SK-N-SH treated with all-trans-retinoic acid at 6 μM for 48 hours (cell line): ENCODE data around the gene MBTD1.

Experiments used
- ATAC-seq: fragments of 200-7000 bp; cut with Tn5 transposase; 3 replicates; pipeline ENCODE4 v1.9.1; 2020; ENCODE audit warnings: mild to moderate bottlenecking, moderate library complexity
- CSDC2 ChIP-seq: fragments of 250-450 bp; sonication (Bioruptor Pico); IDR thresholded peaks from 2 replicates; pipeline ENCODE4 v1.5.0; 2020; ENCODE audit warnings: mild to moderate bottlenecking, moderate library complexity
- ESRRG ChIP-seq: fragments of 250-450 bp; sonication (Bioruptor Pico); IDR thresholded peaks from 2 replicates; pipeline ENCODE4 v1.6.1; 2021; ENCODE audit warnings: mild to moderate bottlenecking
- ISL1 ChIP-seq: fragments of 250-450 bp; sonication (Bioruptor Pico); IDR thresholded peaks from 2 replicates; pipeline ENCODE4 v2.1.2; 2022; ENCODE audit warnings: mild to moderate bottlenecking, moderate library complexity
- OSR1 ChIP-seq: fragments of 250-450 bp; sonication (Bioruptor Pico); IDR thresholded peaks from 2 replicates; pipeline ENCODE4 v1.8.0; 2022; ENCODE audit warnings: moderate library complexity, mild to moderate bottlenecking, inconsistent platforms
- POU6F1 ChIP-seq: fragments of 250-450 bp; sonication (Bioruptor Pico); IDR thresholded peaks from 2 replicates; pipeline ENCODE4 v1.8.0; 2021; ENCODE audit warnings: low read depth, mild to moderate bottlenecking, moderate library complexity, borderline replicate concordance
- PPARA ChIP-seq: fragments of 250-450 bp; sonication (Bioruptor Pico); IDR thresholded peaks from 2 replicates; pipeline ENCODE4 v1.5.0; 2020; ENCODE audit warnings: mild to moderate bottlenecking, borderline replicate concordance
- RARB ChIP-seq: fragments of 250-450 bp; sonication (Bioruptor Pico); IDR thresholded peaks from 2 replicates; pipeline ENCODE4 v1.8.0; 2021; ENCODE audit warnings: mild to moderate bottlenecking, moderate library complexity
- TCF4 ChIP-seq: fragments of 250-450 bp; sonication (Bioruptor Pico); IDR thresholded peaks from 2 replicates; pipeline ENCODE4 v1.8.0; 2021; ENCODE audit warnings: mild to moderate bottlenecking, moderate library complexity, borderline replicate concordance
- TOX ChIP-seq: fragments of 250-450 bp; sonication (Bioruptor Pico); IDR thresholded peaks from 2 replicates; pipeline ENCODE4 v1.8.0; 2021; ENCODE audit warnings: mild to moderate bottlenecking, moderate library complexity, borderline replicate concordance
- ZC3H10 ChIP-seq: fragments of 250-450 bp; sonication (Bioruptor Pico); IDR thresholded peaks from 2 replicates; pipeline ENCODE4 v1.5.1; 2021; ENCODE audit warnings: mild to moderate bottlenecking, moderate library complexity
- ZFP3 ChIP-seq: fragments of 250-450 bp; sonication (Bioruptor Pico); IDR thresholded peaks from 2 replicates; pipeline ENCODE4 v1.5.0; 2020; ENCODE audit warnings: mild to moderate bottlenecking, moderate library complexity
- ZNF565 ChIP-seq: fragments of 450-650 bp; formaldehyde crosslinking; conservative IDR thresholded peaks from 2 replicates; pipeline ENCODE4 v1.5.0; 2020; ENCODE audit warnings: low read depth, mild to moderate bottlenecking, moderate library complexity
- ZNF70 ChIP-seq: fragments of 450-650 bp; formaldehyde crosslinking; IDR thresholded peaks from 2 replicates; pipeline ENCODE4 v1.5.0; 2020; ENCODE audit warnings: mild to moderate bottlenecking, moderate library complexity
- ZNF8 ChIP-seq: fragments of 450-650 bp; formaldehyde crosslinking; IDR thresholded peaks from 2 replicates; pipeline ENCODE4 v1.5.0; 2020; ENCODE audit warnings: mild to moderate bottlenecking, moderate library complexity
- TF ChIP-seq, protein P1 (sequence below): fragments of 250-450 bp; sonication (Bioruptor Pico); IDR thresholded peaks from 2 replicates; pipeline ENCODE4 v1.5.1; 2021; ENCODE audit warnings: mild to moderate bottlenecking, moderate library complexity
- TF ChIP-seq, protein P2 (sequence below): fragments of 250-450 bp; sonication (Bioruptor Pico); IDR thresholded peaks from 2 replicates; pipeline ENCODE4 v1.8.0; 2020; ENCODE audit warnings: mild to moderate bottlenecking, moderate library complexity, borderline replicate concordance
- TF ChIP-seq, protein P3 (sequence below): fragments of 250-450 bp; sonication (Bioruptor Pico); IDR thresholded peaks from 2 replicates; pipeline ENCODE4 v1.5.1; 2020; ENCODE audit warnings: low read depth, mild to moderate bottlenecking, moderate library complexity
- TF ChIP-seq, protein P4 (sequence below): fragments of 250-450 bp; sonication (Bioruptor Pico); IDR thresholded peaks from 2 replicates; pipeline ENCODE4 v1.5.0; 2020; ENCODE audit warnings: mild to moderate bottlenecking, moderate library complexity

MBTD1 gene

GRCh38 chr17:51150932-51151331, 108.9 kb downstream of the MBTD1 start:
- TF ChIP-seq POU6F1 (CRISPR knock-in tag): no peak
- TF ChIP-seq, protein P1, sequence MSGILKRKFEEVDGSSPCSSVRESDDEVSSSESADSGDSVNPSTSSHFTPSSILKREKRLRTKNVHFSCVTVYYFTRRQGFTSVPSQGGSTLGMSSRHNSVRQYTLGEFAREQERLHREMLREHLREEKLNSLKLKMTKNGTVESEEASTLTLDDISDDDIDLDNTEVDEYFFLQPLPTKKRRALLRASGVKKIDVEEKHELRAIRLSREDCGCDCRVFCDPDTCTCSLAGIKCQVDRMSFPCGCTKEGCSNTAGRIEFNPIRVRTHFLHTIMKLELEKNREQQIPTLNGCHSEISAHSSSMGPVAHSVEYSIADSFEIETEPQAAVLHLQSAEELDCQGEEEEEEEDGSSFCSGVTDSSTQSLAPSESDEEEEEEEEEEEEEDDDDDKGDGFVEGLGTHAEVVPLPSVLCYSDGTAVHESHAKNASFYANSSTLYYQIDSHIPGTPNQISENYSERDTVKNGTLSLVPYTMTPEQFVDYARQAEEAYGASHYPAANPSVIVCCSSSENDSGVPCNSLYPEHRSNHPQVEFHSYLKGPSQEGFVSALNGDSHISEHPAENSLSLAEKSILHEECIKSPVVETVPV: no peak
- no peak for TF ChIP-seq ZC3H10
- TF ChIP-seq RARB (CRISPR knock-in tag): no peak
- TF ChIP-seq ZNF565 (CRISPR knock-in tag): no peak
- TF ChIP-seq, protein P2, sequence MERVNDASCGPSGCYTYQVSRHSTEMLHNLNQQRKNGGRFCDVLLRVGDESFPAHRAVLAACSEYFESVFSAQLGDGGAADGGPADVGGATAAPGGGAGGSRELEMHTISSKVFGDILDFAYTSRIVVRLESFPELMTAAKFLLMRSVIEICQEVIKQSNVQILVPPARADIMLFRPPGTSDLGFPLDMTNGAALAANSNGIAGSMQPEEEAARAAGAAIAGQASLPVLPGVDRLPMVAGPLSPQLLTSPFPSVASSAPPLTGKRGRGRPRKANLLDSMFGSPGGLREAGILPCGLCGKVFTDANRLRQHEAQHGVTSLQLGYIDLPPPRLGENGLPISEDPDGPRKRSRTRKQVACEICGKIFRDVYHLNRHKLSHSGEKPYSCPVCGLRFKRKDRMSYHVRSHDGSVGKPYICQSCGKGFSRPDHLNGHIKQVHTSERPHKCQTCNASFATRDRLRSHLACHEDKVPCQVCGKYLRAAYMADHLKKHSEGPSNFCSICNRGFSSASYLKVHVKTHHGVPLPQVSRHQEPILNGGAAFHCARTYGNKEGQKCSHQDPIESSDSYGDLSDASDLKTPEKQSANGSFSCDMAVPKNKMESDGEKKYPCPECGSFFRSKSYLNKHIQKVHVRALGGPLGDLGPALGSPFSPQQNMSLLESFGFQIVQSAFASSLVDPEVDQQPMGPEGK (CRISPR knock-in tag): no peak
- no peak for TF ChIP-seq ZNF70
- TF ChIP-seq TCF4: no peak
- no peak for TF ChIP-seq TOX
- no peak for TF ChIP-seq CSDC2
- TF ChIP-seq, protein P3, sequence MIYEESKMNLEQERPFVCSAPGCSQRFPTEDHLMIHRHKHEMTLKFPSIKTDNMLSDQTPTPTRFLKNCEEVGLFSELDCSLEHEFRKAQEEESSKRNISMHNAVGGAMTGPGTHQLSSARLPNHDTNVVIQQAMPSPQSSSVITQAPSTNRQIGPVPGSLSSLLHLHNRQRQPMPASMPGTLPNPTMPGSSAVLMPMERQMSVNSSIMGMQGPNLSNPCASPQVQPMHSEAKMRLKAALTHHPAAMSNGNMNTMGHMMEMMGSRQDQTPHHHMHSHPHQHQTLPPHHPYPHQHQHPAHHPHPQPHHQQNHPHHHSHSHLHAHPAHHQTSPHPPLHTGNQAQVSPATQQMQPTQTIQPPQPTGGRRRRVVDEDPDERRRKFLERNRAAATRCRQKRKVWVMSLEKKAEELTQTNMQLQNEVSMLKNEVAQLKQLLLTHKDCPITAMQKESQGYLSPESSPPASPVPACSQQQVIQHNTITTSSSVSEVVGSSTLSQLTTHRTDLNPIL (CRISPR knock-in tag): no peak
- TF ChIP-seq OSR1: no peak
- no peak for ATAC-seq

- TF ChIP-seq, protein P3 (CRISPR knock-in tag): no peak
- TF ChIP-seq, protein P2 (CRISPR knock-in tag): no peak
- TF ChIP-seq CSDC2 (no peak), TOX (no peak), POU6F1 (CRISPR knock-in tag) (no peak), ZNF8 (CRISPR knock-in tag) (no peak), ZFP3 (CRISPR knock-in tag) (no peak)
- ATAC-seq: no peak
These were observed 110.7 kb downstream of the MBTD1 start for GRCh38 chr17:51149163-51149562.

GRCh38 chr17:51147650-51148049, 112.2 kb downstream of the MBTD1 start:
- TF ChIP-seq ISL1 (CRISPR knock-in tag): no peak
- TF ChIP-seq ESRRG: no peak
- no peak for TF ChIP-seq ZC3H10
- no peak for TF ChIP-seq TOX
- TF ChIP-seq, protein P2 (CRISPR knock-in tag): no peak
- no peak for TF ChIP-seq PPARA (CRISPR knock-in tag)
- TF ChIP-seq OSR1: no peak
- TF ChIP-seq, protein P4, sequence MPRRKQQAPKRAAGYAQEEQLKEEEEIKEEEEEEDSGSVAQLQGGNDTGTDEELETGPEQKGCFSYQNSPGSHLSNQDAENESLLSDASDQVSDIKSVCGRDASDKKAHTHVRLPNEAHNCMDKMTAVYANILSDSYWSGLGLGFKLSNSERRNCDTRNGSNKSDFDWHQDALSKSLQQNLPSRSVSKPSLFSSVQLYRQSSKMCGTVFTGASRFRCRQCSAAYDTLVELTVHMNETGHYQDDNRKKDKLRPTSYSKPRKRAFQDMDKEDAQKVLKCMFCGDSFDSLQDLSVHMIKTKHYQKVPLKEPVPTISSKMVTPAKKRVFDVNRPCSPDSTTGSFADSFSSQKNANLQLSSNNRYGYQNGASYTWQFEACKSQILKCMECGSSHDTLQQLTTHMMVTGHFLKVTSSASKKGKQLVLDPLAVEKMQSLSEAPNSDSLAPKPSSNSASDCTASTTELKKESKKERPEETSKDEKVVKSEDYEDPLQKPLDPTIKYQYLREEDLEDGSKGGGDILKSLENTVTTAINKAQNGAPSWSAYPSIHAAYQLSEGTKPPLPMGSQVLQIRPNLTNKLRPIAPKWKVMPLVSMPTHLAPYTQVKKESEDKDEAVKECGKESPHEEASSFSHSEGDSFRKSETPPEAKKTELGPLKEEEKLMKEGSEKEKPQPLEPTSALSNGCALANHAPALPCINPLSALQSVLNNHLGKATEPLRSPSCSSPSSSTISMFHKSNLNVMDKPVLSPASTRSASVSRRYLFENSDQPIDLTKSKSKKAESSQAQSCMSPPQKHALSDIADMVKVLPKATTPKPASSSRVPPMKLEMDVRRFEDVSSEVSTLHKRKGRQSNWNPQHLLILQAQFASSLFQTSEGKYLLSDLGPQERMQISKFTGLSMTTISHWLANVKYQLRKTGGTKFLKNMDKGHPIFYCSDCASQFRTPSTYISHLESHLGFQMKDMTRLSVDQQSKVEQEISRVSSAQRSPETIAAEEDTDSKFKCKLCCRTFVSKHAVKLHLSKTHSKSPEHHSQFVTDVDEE (CRISPR knock-in tag): no peak
- TF ChIP-seq, protein P3 (CRISPR knock-in tag): no peak
- no peak for TF ChIP-seq RARB (CRISPR knock-in tag)
- TF ChIP-seq CSDC2: no peak
- no peak for TF ChIP-seq TCF4
- no peak for TF ChIP-seq ZFP3 (CRISPR knock-in tag)
- no peak for TF ChIP-seq ZNF8 (CRISPR knock-in tag)

More at GRCh38 chr17:51147650-51148049, 112.2 kb downstream of the MBTD1 start:
- no peak for ATAC-seq
